Motor neuron (in vitro differentiated cells): Measurements from ENCODE around the gene ASB3. TPM values are rescaled to one million over a fixed set of nuclear protein-coding genes. Genes with fewer than 3 reads are reported as not detected.
"Not testable (repeated sequence)": the region's sequence is repeated elsewhere in the genome, so short reads cannot be mapped to it uniquely, and the experiment has no call there.

Experiments
- ATAC-seq, 8 experiments: fragments of 200-7000 bp; cut with Tn5 transposase; replicated peaks in 6 of 8; 2 replicates each; pipeline ENCODE4 v1.8.0; 2021; ENCODE audit warnings: mild to moderate bottlenecking in 8 of 8, moderate library complexity in 8 of 8
- H3K27ac ChIP-seq, 2 donors: fragments of 250-450 bp; sonication (Bioruptor Pico); 2 replicates each; pipeline ENCODE4 v1.9.0; 2021; ENCODE audit warnings: antibody characterized with exemption in 2 of 2, mild to moderate bottlenecking in 2 of 2, moderate library complexity in 1 of 2
- H3K4me1 ChIP-seq, 2 donors: fragments of 250-450 bp; sonication (Bioruptor Pico); replicated peaks in 1 of 2; 2 replicates each; pipeline ENCODE4 v1.6.1; 2021; ENCODE audit warnings: antibody characterized with exemption in 2 of 2, mild to moderate bottlenecking in 2 of 2, moderate library complexity in 1 of 2
- H3K4me3 ChIP-seq, 5 donors: fragments of 250-450 bp; sonication (Bioruptor Pico); 2 replicates each; pipeline ENCODE4 v1.9.0; 2021; ENCODE audit warnings: antibody characterized with exemption in 5 of 5, mild to moderate bottlenecking in 5 of 5, moderate library complexity in 4 of 5
- WGBS, 10 experiments: fragments of 450-650 bp; shearing (Covaris generic); methylation state at CpG; one replicate each; pipeline ENCODE4 v1.0.0; 2022; 5-methylcytosine and 5-hydroxymethylcytosine counted together
- in situ Hi-C, 9 experiments: fragments of 400-800 bp; cut with MboI; loops; one replicate each; pipeline ENCODE4 v1.15.0; 2021; ENCODE audit warnings: low sequenced_read_pairs in 9 of 9, low pct_unique_long_range_greater_than_20kb in 2 of 9; ENCODE audit not compliant: unreplicated experiment in 9 of 9
- total RNA-seq, 8 experiments: library from RNA; unstranded; fragments of 300-600 nt; gene quantifications; 2 replicates each; pipeline versions ENCODE4 v1.2.3 to v1.2.4, GENCODE V29; 2022

The ASB3 gene
- total RNA-seq, 8 experiments from 2014 or later, result 14.2 to 44.5 (median 38.9) TPM

GRCh38 chr2:53778536-53779162 is 8.1 kb downstream of the ASB3 start:
- H3K4me1 ChIP-seq, result no peaks in the 10 kb centered on the region
- no peak overlapping the region for H3K4me3 ChIP-seq
- in situ Hi-C loops, result no loop called here
- H3K27ac ChIP-seq, result no peak overlapping the region
- ATAC-seq, result no peak
- WGBS, 10 experiments, result 57 to 100% (median 85%) methylated on average over 3 to 5 of the region's 5 CpGs

- Histone ChIP-seq H3K27ac (no peak overlapping the region), H3K4me3 (no peak overlapping the region), H3K4me1 (no peaks in the 10 kb centered on the region)
- in situ Hi-C loops, result no loop called here
- 20 to 100% (median 81%) methylated on average over 1 of the region's 1 CpG; no CpG with 5 or more reads in 2 of the 10 experiments for WGBS, 10 experiments
- ATAC-seq, result no peak
Measured at GRCh38 chr2:53777134-53777533, 9.6 kb downstream of the ASB3 start.

GRCh38 chr2:53770264-53770663 is 16.5 kb downstream of the ASB3 start:
- Histone ChIP-seq H3K4me1 (peaks cover 0 to 4% of the 10 kb centered on the region in 2 donors), H3K27ac (no peak overlapping the region), H3K4me3 (no peak overlapping the region)
- ATAC-seq, result no peak
- 70 to 100% (median 95%) methylated on average over 2 to 4 of the region's 4 CpGs; no CpG with 5 or more reads in 1 of the 10 experiments for WGBS, 10 experiments
- in situ Hi-C loops, result no loop called here

- Histone ChIP-seq H3K4me1 (peaks cover 0 to 4% of the 10 kb centered on the region in 2 donors), H3K27ac (no peak overlapping the region), H3K4me3 (no peak overlapping the region)
- WGBS, 10 experiments, result 80 to 100% (median 96%) methylated on average over 1 to 11 of the region's 15 CpGs; no CpG with 5 or more reads in 1 of the 10 experiments
- in situ Hi-C loops, result no loop called here
- ATAC-seq, result no peak
Measured at GRCh38 chr2:53769318-53769945, 17.3 kb downstream of the ASB3 start.

GRCh38 chr2:53768242-53768542 is 18.6 kb downstream of the ASB3 start:
- in situ Hi-C loops, result no loop called here
- peak in 7 of 8 experiments; percentile 74 to 87 (median 79) for ATAC-seq
- Histone ChIP-seq H3K4me3 (peak overlapping the region; percentile 49 to 73 (median 63)), H3K4me1 (peaks cover 0 to 4% of the 10 kb centered on the region in 2 donors), H3K27ac (no peak overlapping the region)
- 0 to 20% (median 0%) methylated on average over 1 to 11 of the region's 12 CpGs; no CpG with 5 or more reads in 1 of the 10 experiments for WGBS, 10 experiments

- H3K4me1 ChIP-seq, result peaks cover 0 to 4% of the 10 kb centered on the region in 2 donors
- H3K27ac ChIP-seq, result peak within 1 kb of the TSS; percentile 58 to 91
- WGBS, 10 experiments, result 0 to 13% (median 0%) methylated on average over 3 to 22 of the region's 46 CpGs
- in situ Hi-C loops, result no loop called here
- H3K4me3 ChIP-seq, result peak within 1 kb of the TSS; percentile 49 to 73 (median 63)
- peak; percentile 95 to 98 (median 96) for ATAC-seq
Measured at GRCh38 chr2:53767405-53768241, 19.1 kb downstream of the ASB3 start, which contains the start of gene CHAC2. TSS of gene CHAC2 (plus strand) at chr2:53767804. CDS start at chr2:53767887, 83 bp downstream.

- WGBS, 10 experiments, result 88 to 100% methylated on average over 1 of the region's 1 CpG; no CpG with 5 or more reads in 8 of the 10 experiments
- no peak overlapping the region for H3K4me3 ChIP-seq
- no peak overlapping the region for H3K27ac ChIP-seq
- no peak for ATAC-seq
- peaks cover 0 to 4% of the 10 kb centered on the region in 2 donors for H3K4me1 ChIP-seq
- in situ Hi-C loops, result no loop called here
Measured at GRCh38 chr2:53765767-53766166, 21.0 kb downstream of the ASB3 start.

GRCh38 chr2:53757206-53757605 is 29.5 kb downstream of the ASB3 start:
- H3K27ac ChIP-seq, in situ Hi-C loops, H3K4me1 ChIP-seq, H3K4me3 ChIP-seq, ATAC-seq: not testable (repeated sequence)
- 95 to 100% (median 98%) methylated on average over 1 to 13 of the region's 14 CpGs; no CpG with 5 or more reads in 3 of the 10 experiments for WGBS, 10 experiments

- in situ Hi-C loops, result no loop called here
Measured at GRCh38 chr2:53756644-53757043, 30.1 kb downstream of the ASB3 start.

GRCh38 chr2:53755121-53755520 is 31.6 kb downstream of the ASB3 start:
- H3K4me1 ChIP-seq, result no peaks in the 10 kb centered on the region
- no peak overlapping the region for H3K27ac ChIP-seq
- H3K4me3 ChIP-seq, result no peak overlapping the region
- in situ Hi-C loops, result no loop called here
- ATAC-seq, result peak in 2 of 8 experiments; percentile 63 to 76
- WGBS, 10 experiments, result 20 to 100% (median 90%) methylated on average over 1 to 2 of the region's 2 CpGs; no CpG with 5 or more reads in 3 of the 10 experiments

More at GRCh38 chr2:53756644-53757043, 30.1 kb downstream of the ASB3 start:
- ATAC-seq, result no peak
- 93 to 100% (median 98%) methylated on average over 1 to 11 of the region's 15 CpGs; no CpG with 5 or more reads in 3 of the 10 experiments for WGBS, 10 experiments
- Histone ChIP-seq H3K4me3 (no peak overlapping the region), H3K4me1 (no peaks in the 10 kb centered on the region), H3K27ac (no peak overlapping the region)

GRCh38 chr2:53753041-53753440 is 33.7 kb downstream of the ASB3 start:
- peak in 1 of 8 experiments; percentile 42 for ATAC-seq
- in situ Hi-C loops, result no loop called here
- Histone ChIP-seq H3K4me1 (no peaks in the 10 kb centered on the region), H3K27ac (no peak overlapping the region), H3K4me3 (no peak overlapping the region)

- WGBS, 10 experiments, result 53 to 100% (median 88%) methylated on average over 1 to 4 of the region's 4 CpGs; no CpG with 5 or more reads in 3 of the 10 experiments
- peak in 1 of 8 experiments; percentile 35 for ATAC-seq
- H3K4me1 ChIP-seq, result no peaks in the 10 kb centered on the region
- in situ Hi-C loops, result no loop called here
- no peak overlapping the region for H3K27ac ChIP-seq
- no peak overlapping the region for H3K4me3 ChIP-seq
Measured at GRCh38 chr2:53752385-53752784, 34.4 kb downstream of the ASB3 start.

GRCh38 chr2:53751728-53752127 is 35.0 kb downstream of the ASB3 start:
- ATAC-seq, result peak in 2 of 8 experiments; percentile 44 to 56
- in situ Hi-C loops, result no loop called here
- no peak overlapping the region for H3K4me3 ChIP-seq
- WGBS, 10 experiments, result 0 to 100% (median 90%) methylated on average over 1 of the region's 1 CpG; no CpG with 5 or more reads in 1 of the 10 experiments
- H3K4me1 ChIP-seq, result no peaks in the 10 kb centered on the region
- no peak overlapping the region for H3K27ac ChIP-seq
